ENCODE results near the gene ZBP1.

- TF ChIP-seq CTCF (IDR thresholded peaks at IDR 0.05; ENCODE audit: low read depth, low read length, poor library complexity, severe bottlenecking): no peak
- TF ChIP-seq EZH2phosphoT487 (IDR thresholded peaks at IDR 0.05; ENCODE audit: borderline replicate concordance, low read length): no peak
These were observed 41.6 kb downstream of the ZBP1 start for GRCh38 chr20:57578476-57579165.
